GM13976 (cell line): ENCODE data around the gene BUD23.
"Not testable (repeated sequence)": the region's sequence is repeated elsewhere in the genome, so short reads cannot be mapped to it uniquely, and the experiment has no call there.

Experiments used
- DNase-seq: peaks from one replicate; pipeline ENCODE4 v3.0.0; 2012; ENCODE audit warnings: low spot score
- in situ Hi-C: fragments of 300-500 bp; cut with MboI; formaldehyde crosslinking; loops from one replicate; pipeline ENCODE4 v1.12.0; 2022; ENCODE audit warnings: low sequenced_read_pairs, mixed read lengths, inconsistent platforms; ENCODE audit not compliant: unreplicated experiment
- TF ChIP-seq, protein P1 (sequence below): IDR thresholded peaks from 2 replicates; pipeline ENCODE4 v1.5.1; 2012; ENCODE audit warnings: borderline replicate concordance, mild to moderate bottlenecking; ENCODE audit not compliant: insufficient read depth; ENCODE audit errors: extremely low read depth, missing control alignments, control extremely low read depth

Gene BUD23

GRCh38 chr7:73704640-73705550 lies 21.5 kb downstream of the BUD23 start:
- no peak for DNase-seq
- TF ChIP-seq, protein P1, sequence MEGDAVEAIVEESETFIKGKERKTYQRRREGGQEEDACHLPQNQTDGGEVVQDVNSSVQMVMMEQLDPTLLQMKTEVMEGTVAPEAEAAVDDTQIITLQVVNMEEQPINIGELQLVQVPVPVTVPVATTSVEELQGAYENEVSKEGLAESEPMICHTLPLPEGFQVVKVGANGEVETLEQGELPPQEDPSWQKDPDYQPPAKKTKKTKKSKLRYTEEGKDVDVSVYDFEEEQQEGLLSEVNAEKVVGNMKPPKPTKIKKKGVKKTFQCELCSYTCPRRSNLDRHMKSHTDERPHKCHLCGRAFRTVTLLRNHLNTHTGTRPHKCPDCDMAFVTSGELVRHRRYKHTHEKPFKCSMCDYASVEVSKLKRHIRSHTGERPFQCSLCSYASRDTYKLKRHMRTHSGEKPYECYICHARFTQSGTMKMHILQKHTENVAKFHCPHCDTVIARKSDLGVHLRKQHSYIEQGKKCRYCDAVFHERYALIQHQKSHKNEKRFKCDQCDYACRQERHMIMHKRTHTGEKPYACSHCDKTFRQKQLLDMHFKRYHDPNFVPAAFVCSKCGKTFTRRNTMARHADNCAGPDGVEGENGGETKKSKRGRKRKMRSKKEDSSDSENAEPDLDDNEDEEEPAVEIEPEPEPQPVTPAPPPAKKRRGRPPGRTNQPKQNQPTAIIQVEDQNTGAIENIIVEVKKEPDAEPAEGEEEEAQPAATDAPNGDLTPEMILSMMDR = no peak

DNA sequence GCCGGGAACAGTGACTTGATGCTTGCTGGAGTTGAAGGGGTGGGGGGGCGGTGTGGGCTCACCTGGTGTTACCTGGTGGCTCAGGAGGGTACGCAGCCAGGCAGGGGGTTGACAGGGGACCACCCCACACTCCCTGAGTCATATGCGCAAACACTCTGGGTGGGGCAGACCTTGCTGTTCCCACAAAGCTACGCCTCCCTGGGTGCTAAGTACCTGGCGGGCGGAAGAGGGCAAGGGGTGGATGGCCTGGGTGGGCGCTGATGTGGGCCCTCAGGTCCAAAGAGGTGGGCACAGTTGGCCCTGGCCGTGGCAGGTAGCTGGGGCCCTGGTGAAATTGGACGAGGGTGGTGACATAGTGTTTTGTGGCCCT lies 22.1 kb downstream of the BUD23 start:
- DNase-seq = no peak
- TF ChIP-seq, protein P1 = no peak
- in situ Hi-C loops = no loop called here

More at GRCh38 chr7:73704640-73705550, 21.5 kb downstream of the BUD23 start:
- in situ Hi-C loops = no loop called here

GRCh38 chr7:73706126-73707044 lies 23.0 kb downstream of the BUD23 start:
- in situ Hi-C loops = no loop called here
- TF ChIP-seq, protein P1 = no peak
- peak; percentile 36 for DNase-seq

DNA sequence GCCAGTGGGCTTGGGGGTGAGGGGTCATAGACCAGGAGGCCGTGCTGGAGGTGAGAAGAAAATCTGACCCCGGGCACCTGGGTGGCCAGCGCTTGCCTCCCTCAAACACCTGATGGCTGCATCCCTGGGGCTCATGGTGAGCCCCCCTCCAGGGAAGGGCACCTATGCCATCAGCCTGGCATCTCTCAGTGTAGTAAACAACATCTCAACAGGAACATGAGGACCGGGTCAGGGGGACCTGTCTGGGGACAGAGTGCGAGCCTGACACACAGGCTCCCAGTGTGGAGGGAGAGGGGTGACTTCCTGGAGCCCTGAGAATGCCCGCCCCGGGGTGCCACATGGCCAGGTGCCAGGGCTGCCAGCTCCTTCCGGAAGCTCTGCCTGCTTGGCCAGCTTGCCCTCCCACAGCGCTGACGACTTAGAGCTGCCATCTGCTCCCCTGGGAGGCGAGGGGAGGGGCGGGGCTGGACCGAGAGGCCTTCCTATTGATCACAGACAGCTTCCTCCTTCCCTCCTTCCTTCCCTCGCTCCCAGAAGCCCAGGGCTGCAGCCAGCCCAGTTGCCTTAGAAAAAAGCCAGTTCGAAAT lies 23.7 kb downstream of the BUD23 start:
- DNase-seq = peak; percentile 28
- TF ChIP-seq, protein P1 = no peak
- in situ Hi-C loops = no loop called here

DNA sequence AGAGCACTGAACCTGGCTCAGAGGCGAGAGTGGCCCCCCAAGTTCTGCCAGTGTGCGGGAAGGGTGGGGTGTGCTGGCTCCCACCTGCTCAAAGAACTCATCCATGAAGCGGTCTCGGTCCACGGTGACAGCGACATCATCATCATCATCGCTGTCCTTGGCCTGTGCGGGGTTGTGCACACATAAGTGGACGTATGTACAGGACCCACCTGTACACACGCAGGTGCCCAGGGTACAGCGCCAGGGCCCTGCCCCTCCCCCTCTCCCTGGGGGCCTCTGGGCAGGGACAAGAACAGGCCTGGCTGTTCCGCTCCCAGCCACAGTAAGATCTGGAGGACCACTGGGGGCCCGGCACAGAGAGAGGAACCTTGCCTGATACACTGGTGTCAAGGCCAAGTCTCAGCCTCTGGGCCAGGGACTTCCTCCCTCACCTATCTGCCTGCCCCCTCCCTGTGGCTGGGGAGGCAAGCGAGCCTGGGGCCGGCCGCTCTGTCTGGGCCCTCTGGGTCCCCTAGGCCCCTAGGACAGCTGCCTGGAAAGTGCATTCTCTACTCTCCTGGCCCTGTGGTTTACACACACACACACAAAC lies 25.7 kb downstream of the BUD23 start:
- in situ Hi-C loops = no loop called here
- TF ChIP-seq, protein P1 = no peak
- DNase-seq = no peak

DNA sequence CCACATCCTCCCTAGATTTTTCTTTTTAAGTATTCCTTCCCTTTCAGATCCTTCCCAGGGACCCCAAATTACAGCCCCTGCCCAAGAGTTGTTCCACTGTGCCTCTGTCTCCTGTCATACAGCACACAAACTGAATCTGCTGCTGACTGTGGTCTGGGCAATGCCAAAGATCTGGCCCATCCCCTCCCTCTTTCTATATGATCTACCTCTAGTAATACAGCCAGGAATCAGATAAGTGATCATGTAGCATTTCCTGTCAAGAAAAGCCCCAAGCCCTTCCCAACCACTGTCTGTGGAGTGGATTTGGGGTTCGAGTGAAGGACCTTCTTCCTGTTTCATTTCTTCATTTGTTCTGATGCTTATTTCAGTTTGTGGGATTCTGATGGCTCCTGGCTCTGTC lies 29.4 kb downstream of the BUD23 start:
- TF ChIP-seq, protein P1 = no peak
- no peak for DNase-seq
- in situ Hi-C loops = loop anchor here (10.0 kb wide), 1 partner anchor 98 kb away; no protein-coding TSS in a partner anchor

DNA sequence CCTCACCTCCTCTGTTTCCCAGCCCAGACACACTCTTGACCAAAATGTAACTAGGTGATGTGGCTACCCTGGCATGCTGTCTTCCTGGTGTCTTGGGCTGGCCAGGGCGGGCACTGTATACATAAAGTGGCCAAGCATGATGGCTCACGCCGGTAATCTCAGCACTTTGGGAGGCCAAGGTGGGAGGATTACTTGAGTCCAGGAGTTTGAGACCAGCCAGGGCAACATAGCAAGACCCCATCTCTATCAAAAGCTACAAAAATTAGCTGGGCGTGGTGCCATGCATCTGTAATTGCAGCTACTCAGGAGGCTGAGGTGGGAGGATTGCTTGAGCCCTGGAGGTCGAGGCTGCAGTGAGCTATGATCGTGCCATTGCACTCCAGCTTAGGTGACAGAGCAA lies 29.9 kb downstream of the BUD23 start:
- in situ Hi-C loops = loop anchor here (10.0 kb wide), 1 partner anchor 99 kb away; no protein-coding TSS in a partner anchor
- not testable (repeated sequence) for DNase-seq
